ENCODE results near the gene ADAM19.

The ADAM19 gene

DNA sequence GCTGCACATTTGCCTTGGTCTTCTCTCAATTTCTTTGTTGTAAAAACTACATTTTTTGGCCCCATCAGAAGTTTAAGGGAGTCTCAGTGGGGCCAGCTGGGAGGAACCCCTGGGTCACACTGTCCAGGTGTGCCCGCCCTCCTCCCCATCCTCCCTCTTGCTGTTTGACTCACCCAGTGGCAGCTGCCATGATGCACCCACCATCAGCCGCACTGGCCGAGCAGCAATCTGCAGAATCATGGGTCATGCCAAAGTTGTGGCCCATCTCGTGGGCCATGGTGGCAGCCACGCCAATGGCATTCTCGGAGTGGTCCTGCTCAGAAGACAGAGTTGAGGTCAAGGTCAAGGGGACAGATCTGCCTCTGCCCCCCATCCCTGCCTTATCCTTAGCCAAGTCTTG lies 70.1 kb downstream of the ADAM19 start:
- no peak for DNase-seq
- Histone ChIP-seq H3K9me3 (ENCODE audit: severe bottlenecking) (no peaks in the 10 kb centered on the region), H3K27ac (no peak overlapping the region), H3K27me3 (ENCODE audit: insufficient read depth, low read depth, severe bottlenecking) (no peaks in the 10 kb centered on the region), H3K36me3 (0 out of 2 replicates have a peak, but pooled peaks cover 3% of the 10 kb centered on the region), H3K4me3 (ENCODE audit: low read depth, low read length) (no peak overlapping the region)
- TF ChIP-seq, protein P1, sequence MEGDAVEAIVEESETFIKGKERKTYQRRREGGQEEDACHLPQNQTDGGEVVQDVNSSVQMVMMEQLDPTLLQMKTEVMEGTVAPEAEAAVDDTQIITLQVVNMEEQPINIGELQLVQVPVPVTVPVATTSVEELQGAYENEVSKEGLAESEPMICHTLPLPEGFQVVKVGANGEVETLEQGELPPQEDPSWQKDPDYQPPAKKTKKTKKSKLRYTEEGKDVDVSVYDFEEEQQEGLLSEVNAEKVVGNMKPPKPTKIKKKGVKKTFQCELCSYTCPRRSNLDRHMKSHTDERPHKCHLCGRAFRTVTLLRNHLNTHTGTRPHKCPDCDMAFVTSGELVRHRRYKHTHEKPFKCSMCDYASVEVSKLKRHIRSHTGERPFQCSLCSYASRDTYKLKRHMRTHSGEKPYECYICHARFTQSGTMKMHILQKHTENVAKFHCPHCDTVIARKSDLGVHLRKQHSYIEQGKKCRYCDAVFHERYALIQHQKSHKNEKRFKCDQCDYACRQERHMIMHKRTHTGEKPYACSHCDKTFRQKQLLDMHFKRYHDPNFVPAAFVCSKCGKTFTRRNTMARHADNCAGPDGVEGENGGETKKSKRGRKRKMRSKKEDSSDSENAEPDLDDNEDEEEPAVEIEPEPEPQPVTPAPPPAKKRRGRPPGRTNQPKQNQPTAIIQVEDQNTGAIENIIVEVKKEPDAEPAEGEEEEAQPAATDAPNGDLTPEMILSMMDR (IDR thresholded peaks at IDR 0.05; ENCODE audit: low read depth, low read length), result no peak

DNA sequence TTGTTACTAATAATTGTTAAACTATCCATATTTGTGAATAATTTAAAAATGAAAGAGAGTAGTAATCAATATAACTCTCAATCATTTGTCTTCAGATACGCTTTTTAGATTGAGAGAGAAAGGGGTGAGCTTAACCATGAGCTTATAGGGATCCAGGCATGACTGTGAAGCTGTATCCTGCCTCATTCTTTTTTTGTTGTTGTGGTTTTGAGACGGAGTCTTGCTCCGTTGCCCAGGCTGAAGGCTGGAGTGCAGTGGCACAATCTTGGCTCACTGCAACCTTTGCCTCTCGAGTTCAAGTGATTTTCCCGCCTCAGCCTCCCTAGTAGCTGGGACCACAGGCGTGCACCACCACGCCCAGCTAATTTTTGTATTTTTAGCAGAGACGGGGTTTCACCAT lies 71.5 kb downstream of the ADAM19 start:
- H3K27ac ChIP-seq, result no peak overlapping the region
- TF ChIP-seq, protein P1 (IDR thresholded peaks at IDR 0.05; ENCODE audit: low read depth, low read length), result no peak
- H3K36me3 ChIP-seq, result 0 out of 2 replicates have a peak, but pooled peaks cover 3% of the 10 kb centered on the region
- no peaks in the 10 kb centered on the region for H3K9me3 ChIP-seq (ENCODE audit: severe bottlenecking)
- H3K4me3 ChIP-seq (ENCODE audit: low read depth, low read length), result no peak overlapping the region
- no peak for DNase-seq
- H3K27me3 ChIP-seq (ENCODE audit: insufficient read depth, low read depth, severe bottlenecking), result no peaks in the 10 kb centered on the region

DNA sequence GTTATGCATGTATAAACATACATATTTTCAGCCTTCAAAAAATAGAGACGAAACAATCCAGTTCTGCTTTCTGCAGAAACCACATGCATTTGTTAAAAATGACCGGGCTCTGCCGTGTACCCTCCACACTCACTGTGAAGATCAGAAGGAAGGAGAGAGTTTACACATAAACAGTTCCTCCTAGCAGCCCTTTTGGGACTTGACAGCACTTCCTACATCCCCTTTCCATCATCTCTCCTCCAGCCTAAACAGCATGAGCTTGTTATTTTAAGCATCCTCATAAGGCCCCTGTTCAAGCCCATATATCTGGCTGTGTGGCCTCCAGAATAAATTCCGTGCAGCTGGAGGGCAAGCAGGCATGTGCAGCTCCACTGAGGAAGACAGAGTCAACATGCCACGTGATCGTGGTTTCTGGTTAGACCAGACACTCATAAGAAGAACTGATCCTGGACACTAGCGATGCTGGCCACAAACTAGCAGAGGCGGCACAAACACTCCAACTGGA lies 73.4 kb downstream of the ADAM19 start:
- Histone ChIP-seq H3K27ac (no peak overlapping the region), H3K9me3 (ENCODE audit: severe bottlenecking) (no peaks in the 10 kb centered on the region), H3K27me3 (ENCODE audit: insufficient read depth, low read depth, severe bottlenecking) (no peaks in the 10 kb centered on the region), H3K36me3 (no peaks in the 10 kb centered on the region), H3K4me3 (ENCODE audit: low read depth, low read length) (no peak overlapping the region)
- DNase-seq, result no peak
- TF ChIP-seq, protein P1 (IDR thresholded peaks at IDR 0.05; ENCODE audit: low read depth, low read length), result no peak

DNA sequence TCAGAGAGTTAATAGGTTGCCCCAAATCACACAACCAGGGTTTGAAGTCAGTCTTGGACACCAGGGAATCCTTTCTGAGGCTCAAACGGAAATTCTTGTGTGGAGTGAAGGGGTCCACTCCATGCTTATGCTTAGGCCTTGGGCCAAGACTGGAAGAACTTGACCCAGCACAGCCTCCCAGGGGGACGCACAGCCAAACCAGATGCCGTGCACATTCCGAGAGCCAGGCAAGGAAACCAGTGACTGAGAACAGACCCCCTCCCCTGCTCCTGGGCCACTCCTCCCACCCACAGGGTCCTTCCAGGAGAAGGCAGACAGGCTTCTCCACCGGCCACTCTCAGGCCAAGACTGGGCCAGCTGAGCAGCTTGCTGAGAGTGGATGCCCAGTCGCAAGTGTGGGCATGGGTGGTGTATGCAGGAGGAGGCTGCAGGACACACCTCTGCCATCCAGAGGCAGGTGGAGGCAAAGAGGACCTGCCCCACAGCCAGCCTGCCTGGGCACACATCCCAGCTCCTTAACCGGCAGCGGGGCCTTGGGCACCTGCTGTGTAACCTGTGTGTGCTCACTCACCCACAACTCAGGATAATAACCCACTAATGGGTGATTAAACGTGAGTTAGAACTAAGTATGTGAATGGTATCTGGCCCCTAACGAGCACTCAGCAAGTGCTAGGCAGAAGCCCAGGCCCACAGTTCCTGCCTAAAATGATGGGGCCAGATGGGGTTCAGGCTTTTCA lies 77.5 kb downstream of the ADAM19 start:
- no peaks in the 10 kb centered on the region for H3K36me3 ChIP-seq
- H3K27me3 ChIP-seq (ENCODE audit: insufficient read depth, low read depth, severe bottlenecking), result no peaks in the 10 kb centered on the region
- no peaks in the 10 kb centered on the region for H3K9me3 ChIP-seq (ENCODE audit: severe bottlenecking)
- no peak for DNase-seq
- no peak overlapping the region for H3K4me3 ChIP-seq (ENCODE audit: low read depth, low read length)
- H3K27ac ChIP-seq, result no peak overlapping the region
- TF ChIP-seq, protein P1 (IDR thresholded peaks at IDR 0.05; ENCODE audit: low read depth, low read length), result no peak

DNA sequence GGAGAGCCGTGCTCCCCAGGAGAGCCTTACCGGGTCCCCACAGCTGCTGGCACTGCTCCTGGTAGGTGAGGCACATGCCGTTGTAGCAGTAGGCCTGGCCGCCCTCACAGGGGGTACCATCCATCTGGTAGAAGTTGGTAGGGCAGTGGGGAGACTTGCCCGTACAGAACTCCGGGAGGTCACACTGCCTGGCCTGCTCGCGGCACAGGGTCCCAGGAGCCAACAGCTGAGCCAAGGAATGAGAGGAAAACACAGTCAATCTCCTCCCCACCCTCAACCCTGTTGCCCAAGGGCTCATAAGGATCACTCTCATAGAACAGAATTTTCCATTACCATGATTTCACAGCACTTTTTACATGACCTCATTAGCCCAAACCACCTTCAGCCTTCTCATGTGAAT lies 78.7 kb downstream of the ADAM19 start:
- Histone ChIP-seq H3K27me3 (ENCODE audit: insufficient read depth, low read depth, severe bottlenecking) (no peaks in the 10 kb centered on the region), H3K9me3 (ENCODE audit: severe bottlenecking) (no peaks in the 10 kb centered on the region), H3K27ac (no peak overlapping the region), H3K4me3 (ENCODE audit: low read depth, low read length) (no peak overlapping the region), H3K36me3 (no peaks in the 10 kb centered on the region)
- TF ChIP-seq, protein P1 (IDR thresholded peaks at IDR 0.05; ENCODE audit: low read depth, low read length), result no peak
- DNase-seq, result no peak

Data from WERI-Rb-1 (cell line).